Ishikawa (cell line): ENCODE results near the gene MTG2.

Source experiments
- CEBPB ChIP-seq: IDR thresholded peaks from 2 replicates; pipeline ENCODE4 v1.6.1; 2012
- CREB1 ChIP-seq: IDR thresholded peaks from 2 replicates; pipeline ENCODE4 v1.6.1; 2012; ENCODE audit warnings: low read depth
- EGR1 ChIP-seq: IDR thresholded peaks from 2 replicates; pipeline ENCODE4 v1.6.1; 2012
- EP300 ChIP-seq: IDR thresholded peaks from 2 replicates; pipeline ENCODE4 v1.6.1; 2012; ENCODE audit warnings: borderline replicate concordance
- FOXM1 ChIP-seq: IDR thresholded peaks from 2 replicates; pipeline ENCODE4 v1.6.1; 2012; ENCODE audit warnings: low read depth, borderline replicate concordance
- NFIC ChIP-seq: IDR thresholded peaks from 2 replicates; pipeline ENCODE4 v1.6.1; 2012
- RAD21 ChIP-seq: IDR thresholded peaks from 2 replicates; pipeline ENCODE4 v1.6.1; 2012; ENCODE audit warnings: low read depth
- REST ChIP-seq: IDR thresholded peaks from 2 replicates; pipeline ENCODE4 v1.6.1; 2012; ENCODE audit warnings: low read depth, mild to moderate bottlenecking
- TAF1 ChIP-seq: IDR thresholded peaks from 2 replicates; pipeline ENCODE4 v1.6.1; 2012; ENCODE audit warnings: low read depth, mild to moderate bottlenecking
- TCF12 ChIP-seq: IDR thresholded peaks from 2 replicates; pipeline ENCODE4 v1.6.1; 2012; ENCODE audit warnings: low read depth
- TEAD4 ChIP-seq: IDR thresholded peaks from 2 replicates; pipeline ENCODE4 v1.6.1; 2012
- YY1 ChIP-seq: IDR thresholded peaks from 2 replicates; pipeline ENCODE4 v1.6.1; 2012; ENCODE audit warnings: low read depth
- ZBTB7A ChIP-seq: IDR thresholded peaks from 2 replicates; pipeline ENCODE4 v1.6.1; 2012; ENCODE audit warnings: low read depth
- TF ChIP-seq, protein P1 (sequence below): IDR thresholded peaks from 2 replicates; pipeline ENCODE4 v1.6.1; 2012
- TF ChIP-seq, protein P2 (sequence below): IDR thresholded peaks from 2 replicates; pipeline ENCODE4 v1.6.1; 2012

MTG2 gene

DNA sequence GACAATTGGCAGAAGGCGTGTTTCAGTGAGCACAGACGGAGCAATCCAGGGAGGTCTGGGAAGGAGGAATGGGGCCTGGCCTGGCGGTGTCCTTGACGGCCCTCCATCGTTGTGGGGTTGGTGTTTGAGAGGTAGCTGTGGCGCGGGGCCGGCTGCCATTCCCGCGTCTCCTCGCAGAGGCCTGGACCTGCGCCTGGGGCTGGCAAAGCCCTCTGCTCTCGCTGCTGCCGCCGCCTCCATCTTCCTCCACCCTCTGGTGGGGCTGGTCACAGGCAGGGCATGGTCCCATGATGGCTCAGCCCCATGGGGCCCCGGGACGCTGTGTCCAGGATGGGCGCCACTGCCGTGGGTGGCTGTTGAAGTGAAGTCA is 63.1 kb downstream of the MTG2 start:
- TF ChIP-seq, protein P1, sequence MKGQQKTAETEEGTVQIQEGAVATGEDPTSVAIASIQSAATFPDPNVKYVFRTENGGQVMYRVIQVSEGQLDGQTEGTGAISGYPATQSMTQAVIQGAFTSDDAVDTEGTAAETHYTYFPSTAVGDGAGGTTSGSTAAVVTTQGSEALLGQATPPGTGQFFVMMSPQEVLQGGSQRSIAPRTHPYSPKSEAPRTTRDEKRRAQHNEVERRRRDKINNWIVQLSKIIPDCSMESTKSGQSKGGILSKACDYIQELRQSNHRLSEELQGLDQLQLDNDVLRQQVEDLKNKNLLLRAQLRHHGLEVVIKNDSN = no peak
- no peak for TF ChIP-seq ZBTB7A
- no peak for TF ChIP-seq REST
- TF ChIP-seq, protein P2, sequence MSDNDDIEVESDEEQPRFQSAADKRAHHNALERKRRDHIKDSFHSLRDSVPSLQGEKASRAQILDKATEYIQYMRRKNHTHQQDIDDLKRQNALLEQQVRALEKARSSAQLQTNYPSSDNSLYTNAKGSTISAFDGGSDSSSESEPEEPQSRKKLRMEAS = no peak
- no peak for TF ChIP-seq TEAD4
- no peak for TF ChIP-seq FOXM1
- no peak for TF ChIP-seq TAF1
- TF ChIP-seq NFIC = no peak
- TF ChIP-seq YY1 = no peak

DNA sequence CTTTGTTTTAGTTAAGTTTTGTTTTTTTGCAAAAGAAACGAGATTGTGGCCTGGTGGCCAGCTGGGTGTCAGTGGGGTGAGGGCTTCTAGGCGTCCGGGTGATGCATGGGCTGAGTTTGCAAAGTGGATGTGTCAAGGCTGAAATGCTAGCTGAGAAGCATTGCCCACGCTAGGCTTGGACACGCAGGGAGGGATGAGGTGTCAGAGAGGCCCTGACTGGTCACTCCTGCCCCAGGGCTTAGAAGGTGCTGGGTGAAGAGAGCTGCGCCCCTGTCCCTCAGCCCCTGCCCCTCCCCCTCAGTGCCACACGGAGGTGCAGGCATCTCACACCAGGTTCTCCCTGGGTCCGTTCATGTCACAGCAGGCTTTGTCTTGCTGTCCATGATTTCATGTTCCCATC is 63.6 kb downstream of the MTG2 start:
- no peak for TF ChIP-seq TAF1
- no peak for TF ChIP-seq NFIC
- TF ChIP-seq EGR1 = no peak
- TF ChIP-seq CEBPB = no peak
- TF ChIP-seq EP300 = no peak
- TF ChIP-seq, protein P2 = no peak
- TF ChIP-seq, protein P1 = no peak
- no peak for TF ChIP-seq CREB1
- TF ChIP-seq TEAD4 = no peak
- no peak for TF ChIP-seq YY1
- no peak for TF ChIP-seq REST
- no peak for TF ChIP-seq FOXM1
- no peak for TF ChIP-seq TCF12
- TF ChIP-seq RAD21 = no peak

- TF ChIP-seq CREB1 (no peak), EP300 (no peak), EGR1 (no peak), CEBPB (no peak), TAF1 (no peak), YY1 (no peak), RAD21 (no peak), REST (no peak), FOXM1 (no peak), TEAD4 (no peak), ZBTB7A (no peak), NFIC (no peak)
- TF ChIP-seq, protein P2 = no peak
- TF ChIP-seq, protein P1 = no peak
Measured at GRCh38 chr20:62246872-62247652, 64.2 kb downstream of the MTG2 start.
